Stimulated activated naive B cell treated with anti-CD40 and anti-IgM and Interleukin-4, amounts not matched to agents 10 μg/mL and 1 μg/mL and 100 μg/mL, for 72 hours (primary cell): ENCODE measurements around the gene ROM1.
A peak's percentile ranks its signal among the peaks of the same experiment; 100 is the strongest.

Experiments
- ATAC-seq, 2 donors: fragments of 150-1000 bp; cut with Tn5 transposase; replicated peaks; 2 replicates each; pipeline ENCODE4 v1.10.0; 2021; ENCODE audit warnings: moderate library complexity in 1 of 2
- DNase-seq: peaks from one replicate; pipeline ENCODE4 v3.0.0; 2021
- H3K27ac Mint-ChIP-seq: one replicate; pipeline ENCODE4 v1.8.0; 2022; ENCODE audit warnings: mild to moderate bottlenecking, mixed read lengths
- H3K27me3 Mint-ChIP-seq, 2 donors: one replicate each; pipeline ENCODE4 v1.8.0; 2022; ENCODE audit warnings: mixed read lengths in 2 of 2
- H3K36me3 Mint-ChIP-seq, 2 donors: one replicate each; pipeline ENCODE4 v1.8.0; 2022; ENCODE audit warnings: mixed read lengths in 2 of 2, mild to moderate bottlenecking in 1 of 2
- H3K4me1 Mint-ChIP-seq, 2 donors: one replicate each; pipeline ENCODE4 v1.8.0; 2022; ENCODE audit warnings: mixed read lengths in 2 of 2, mild to moderate bottlenecking in 1 of 2
- H3K4me3 Mint-ChIP-seq, 2 donors: one replicate each; pipeline ENCODE4 v1.8.0; 2022; ENCODE audit warnings: mild to moderate bottlenecking in 2 of 2, mixed read lengths in 2 of 2, moderate library complexity in 1 of 2
- H3K9me3 Mint-ChIP-seq, 2 donors: one replicate each; pipeline ENCODE4 v1.8.0; 2022; ENCODE audit warnings: mixed read lengths in 2 of 2, mild to moderate bottlenecking in 1 of 2

ROM1 gene

GRCh38 chr11:62599069-62599696 lies 13.9 kb upstream of the ROM1 start:
- peaks cover 42 to 71% of the 10 kb centered on the region in 2 donors for H3K4me1 Mint-ChIP-seq
- H3K27me3 Mint-ChIP-seq: no peaks in the 10 kb centered on the region
- ATAC-seq: peak; percentile 66 to 75
- peak; percentile 90 for DNase-seq
- H3K27ac Mint-ChIP-seq: peak overlapping the region; percentile 94
- peaks cover 74% of the 10 kb centered on the region in 2 donors for H3K36me3 Mint-ChIP-seq
- peak overlapping the region; percentile 90 to 93 for H3K4me3 Mint-ChIP-seq
- H3K9me3 Mint-ChIP-seq: peaks cover 2 to 3% of the 10 kb centered on the region in 2 donors

GRCh38 chr11:62599901-62600300 lies 13.2 kb upstream of the ROM1 start:
- Mint-ChIP-seq H3K27ac (peak overlapping the region; percentile 96), H3K36me3 (peaks cover 71 to 74% of the 10 kb centered on the region in 2 donors), H3K27me3 (no peaks in the 10 kb centered on the region), H3K9me3 (peaks cover 2 to 3% of the 10 kb centered on the region in 2 donors), H3K4me1 (peaks cover 41 to 65% of the 10 kb centered on the region in 2 donors), H3K4me3 (peak overlapping the region; percentile 90 to 93)
- DNase-seq (no peak), ATAC-seq (no peak)

- DNase-seq: no peak
- peak overlapping the region; percentile 90 to 93 for H3K4me3 Mint-ChIP-seq
- peaks cover 2 to 3% of the 10 kb centered on the region in 2 donors for H3K9me3 Mint-ChIP-seq
- H3K27ac Mint-ChIP-seq: peak overlapping the region; percentile 96
- no peaks in the 10 kb centered on the region for H3K27me3 Mint-ChIP-seq
- peaks cover 72 to 76% of the 10 kb centered on the region in 2 donors for H3K36me3 Mint-ChIP-seq
- peaks cover 46 to 66% of the 10 kb centered on the region in 2 donors for H3K4me1 Mint-ChIP-seq
- ATAC-seq: no peak
Observed at GRCh38 chr11:62600367-62601121, 12.5 kb upstream of the ROM1 start.

DNA sequence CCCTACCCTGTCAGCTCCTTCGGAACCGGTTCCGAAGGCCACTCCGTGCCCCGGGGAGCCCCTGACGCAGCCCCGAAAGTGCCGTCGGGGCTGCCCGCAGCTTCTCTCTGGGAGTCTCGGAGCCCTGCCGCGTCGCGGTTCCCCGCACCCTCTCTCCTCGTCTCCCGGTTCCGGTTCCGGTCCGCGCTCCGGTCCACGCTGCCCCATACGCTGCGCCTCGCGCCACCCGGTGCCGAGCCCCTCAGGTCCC lies 12.0 kb upstream of the ROM1 start:
- H3K27me3 Mint-ChIP-seq: no peaks in the 10 kb centered on the region
- H3K4me1 Mint-ChIP-seq: peaks cover 46 to 63% of the 10 kb centered on the region in 2 donors
- H3K27ac Mint-ChIP-seq: peak overlapping the region; percentile 96
- H3K4me3 Mint-ChIP-seq: peak overlapping the region; percentile 90 to 93
- H3K9me3 Mint-ChIP-seq: peaks cover 2 to 3% of the 10 kb centered on the region in 2 donors
- H3K36me3 Mint-ChIP-seq: peaks cover 72 to 77% of the 10 kb centered on the region in 2 donors
- DNase-seq: peak; percentile 52
- ATAC-seq: peak; percentile 18 to 19

- peak within 1 kb of the TSS; percentile 96 for H3K27ac Mint-ChIP-seq
- peak; percentile 100 for DNase-seq
- peaks cover 2 to 3% of the 10 kb centered on the region in 2 donors for H3K9me3 Mint-ChIP-seq
- H3K4me3 Mint-ChIP-seq: peak within 1 kb of the TSS; percentile 90 to 93
- peaks cover 46 to 63% of the 10 kb centered on the region in 2 donors for H3K4me1 Mint-ChIP-seq
- peak; percentile 84 to 87 for ATAC-seq
- peaks cover 73 to 79% of the 10 kb centered on the region in 2 donors for H3K36me3 Mint-ChIP-seq
- no peaks in the 10 kb centered on the region for H3K27me3 Mint-ChIP-seq
Observed at GRCh38 chr11:62601372-62602140, 11.5 kb upstream of the ROM1 start, which contains the start of gene MTA2. Gene MTA2, minus strand, starts transcription at chr11:62601865. Its CDS starts 415 bp downstream, at chr11:62601450.

GRCh38 chr11:62602141-62603071 lies 10.7 kb upstream of the ROM1 start:
- ATAC-seq (no peak), DNase-seq (peak; percentile 23)
- Mint-ChIP-seq H3K27me3 (no peaks in the 10 kb centered on the region), H3K4me1 (peaks cover 44 to 59% of the 10 kb centered on the region in 2 donors), H3K36me3 (peaks cover 70 to 78% of the 10 kb centered on the region in 2 donors), H3K4me3 (peak overlapping the region; percentile 90 to 93), H3K27ac (peak overlapping the region; percentile 96), H3K9me3 (peaks cover 2 to 3% of the 10 kb centered on the region in 2 donors)

DNA sequence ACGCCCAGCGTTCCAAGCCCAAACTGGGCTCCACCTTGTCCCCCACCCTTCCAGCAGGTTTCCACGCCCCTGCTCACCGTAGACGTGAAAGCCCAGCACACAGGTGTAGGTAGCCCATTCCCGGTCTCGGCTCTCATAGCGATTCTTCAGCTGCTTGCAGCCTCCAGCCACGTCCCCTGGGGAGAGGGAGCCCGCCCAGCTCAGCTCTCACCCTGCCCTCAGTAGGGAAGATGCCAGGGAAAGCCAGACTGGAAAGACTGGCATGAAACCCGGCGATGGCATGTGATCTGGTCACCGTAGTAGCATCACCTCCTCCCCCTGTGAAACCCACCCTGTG lies 10.0 kb upstream of the ROM1 start:
- ATAC-seq: no peak
- peaks cover 71 to 78% of the 10 kb centered on the region in 2 donors for H3K36me3 Mint-ChIP-seq
- peak overlapping the region; percentile 26 to 60 for H3K4me3 Mint-ChIP-seq
- DNase-seq: no peak
- H3K9me3 Mint-ChIP-seq: peaks cover 2 to 3% of the 10 kb centered on the region in 2 donors
- peak overlapping the region; percentile 39 for H3K27ac Mint-ChIP-seq
- no peaks in the 10 kb centered on the region for H3K27me3 Mint-ChIP-seq
- H3K4me1 Mint-ChIP-seq: peaks cover 42 to 59% of the 10 kb centered on the region in 2 donors

- H3K4me3 Mint-ChIP-seq: peak overlapping the region in 1 of 2 donors; percentile 60
- H3K9me3 Mint-ChIP-seq: peaks cover 2 to 3% of the 10 kb centered on the region in 2 donors
- no peak for DNase-seq
- no peak overlapping the region for H3K27ac Mint-ChIP-seq
- peaks cover 68 to 75% of the 10 kb centered on the region in 2 donors for H3K36me3 Mint-ChIP-seq
- peaks cover 39 to 58% of the 10 kb centered on the region in 2 donors for H3K4me1 Mint-ChIP-seq
- ATAC-seq: no peak
- no peaks in the 10 kb centered on the region for H3K27me3 Mint-ChIP-seq
Observed at GRCh38 chr11:62603776-62604299, 9.2 kb upstream of the ROM1 start.

DNA sequence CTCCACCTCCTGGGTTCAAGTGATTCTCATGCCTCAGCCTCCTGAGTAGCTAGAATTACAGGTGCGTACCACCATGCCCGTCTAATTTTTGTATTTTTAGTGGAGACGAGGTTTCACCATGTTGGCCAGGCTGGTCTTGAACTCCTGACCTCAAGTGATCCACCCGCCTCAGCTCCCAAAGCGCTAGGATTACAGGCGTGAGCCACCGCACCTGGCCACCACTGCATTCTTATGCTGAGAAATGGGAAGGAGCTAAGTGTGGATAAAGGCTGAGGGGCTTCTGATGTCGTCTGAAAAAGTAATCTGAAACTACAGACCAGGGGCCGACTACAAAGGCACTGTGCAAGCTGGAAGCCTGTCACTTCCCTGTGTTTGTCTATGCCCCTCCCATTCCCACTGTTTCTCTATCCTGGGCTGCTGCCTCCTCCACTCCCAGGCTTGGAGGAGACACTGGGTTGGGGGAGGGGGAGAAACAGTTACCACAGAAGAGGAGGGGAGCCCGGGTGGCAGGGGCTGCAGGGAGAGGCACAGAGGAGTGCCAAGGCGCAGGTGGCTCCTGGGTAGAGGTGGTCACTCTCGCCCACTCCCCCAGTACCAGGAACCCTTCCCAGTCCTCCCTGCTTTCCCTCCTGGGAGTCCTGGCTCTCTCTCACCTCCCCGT lies 8.5 kb upstream of the ROM1 start:
- Mint-ChIP-seq H3K27me3 (no peaks in the 10 kb centered on the region), H3K27ac (no peak overlapping the region), H3K4me1 (peaks cover 36 to 54% of the 10 kb centered on the region in 2 donors), H3K36me3 (peaks cover 64 to 75% of the 10 kb centered on the region in 2 donors), H3K9me3 (peaks cover 0 to 3% of the 10 kb centered on the region in 2 donors), H3K4me3 (no peak overlapping the region)
- ATAC-seq: no peak
- no peak for DNase-seq

- H3K4me3 Mint-ChIP-seq: no peak overlapping the region
- no peaks in the 10 kb centered on the region for H3K9me3 Mint-ChIP-seq
- DNase-seq: no peak
- H3K27ac Mint-ChIP-seq: peak overlapping the region; percentile 65
- H3K4me1 Mint-ChIP-seq: peaks cover 33 to 53% of the 10 kb centered on the region in 2 donors
- ATAC-seq: no peak
- H3K27me3 Mint-ChIP-seq: no peaks in the 10 kb centered on the region
- H3K36me3 Mint-ChIP-seq: peaks cover 61 to 73% of the 10 kb centered on the region in 2 donors
Observed at GRCh38 chr11:62605467-62605866, 7.6 kb upstream of the ROM1 start.

- H3K4me3 Mint-ChIP-seq: no peak overlapping the region
- no peaks in the 10 kb centered on the region for H3K9me3 Mint-ChIP-seq
- H3K36me3 Mint-ChIP-seq: peaks cover 62 to 73% of the 10 kb centered on the region in 2 donors
- DNase-seq (no peak), ATAC-seq (no peak)
- H3K27me3 Mint-ChIP-seq: no peaks in the 10 kb centered on the region
- peak overlapping the region; percentile 65 for H3K27ac Mint-ChIP-seq
- peaks cover 35 to 54% of the 10 kb centered on the region in 2 donors for H3K4me1 Mint-ChIP-seq
Observed at GRCh38 chr11:62605902-62606301, 7.2 kb upstream of the ROM1 start.

- Mint-ChIP-seq H3K36me3 (peaks cover 55 to 72% of the 10 kb centered on the region in 2 donors), H3K9me3 (no peaks in the 10 kb centered on the region), H3K4me3 (no peak overlapping the region), H3K27ac (no peak overlapping the region), H3K27me3 (no peaks in the 10 kb centered on the region), H3K4me1 (peaks cover 38 to 59% of the 10 kb centered on the region in 2 donors)
- DNase-seq (no peak), ATAC-seq (no peak)
Observed at GRCh38 chr11:62607714-62608113, 5.3 kb upstream of the ROM1 start.

GRCh38 chr11:62608776-62609175 lies 4.3 kb upstream of the ROM1 start:
- DNase-seq: no peak
- Mint-ChIP-seq H3K36me3 (peaks cover 46 to 62% of the 10 kb centered on the region in 2 donors), H3K4me1 (peaks cover 36 to 50% of the 10 kb centered on the region in 2 donors), H3K9me3 (no peaks in the 10 kb centered on the region), H3K4me3 (no peak overlapping the region), H3K27me3 (no peaks in the 10 kb centered on the region), H3K27ac (peak overlapping the region; percentile 6)
- no peak for ATAC-seq
